HCT116 (cell line): ENCODE results near the gene MYO5C.

Source experiments
- ATF3 ChIP-seq: IDR thresholded peaks from 2 replicates; pipeline ENCODE4 v1.6.1; 2012
- CEBPB ChIP-seq: IDR thresholded peaks from 2 replicates; pipeline ENCODE4 v1.6.1; 2012; ENCODE audit warnings: low read depth
- CTCF ChIP-seq, 3 experiments: fragments of 200-600 bp in 1 of 3; sonication (generic) in 1 of 3; IDR thresholded peaks in 2 of 3; conservative IDR thresholded peaks in 1 of 3; 2 replicates each; pipeline ENCODE4 v1.5.1; 2012 to 2017; ENCODE audit warnings: low read depth in 2 of 3, low read length in 2 of 3, antibody characterized with exemption in 1 of 3, borderline replicate concordance in 1 of 3, control low read depth in 1 of 3, mild to moderate bottlenecking in 1 of 3, mixed read lengths in 1 of 3, mixed run types in 1 of 3, moderate library complexity in 1 of 3; ENCODE audit not compliant: insufficient read depth in 1 of 3
- EGR1 ChIP-seq: IDR thresholded peaks from 2 replicates; pipeline ENCODE4 v1.6.1; 2012; ENCODE audit warnings: low read depth
- EZH2phosphoT487 ChIP-seq: fragments of 200-600 bp; IDR thresholded peaks from 2 replicates; pipeline ENCODE4 v1.6.1; 2018; ENCODE audit warnings: antibody characterized with exemption, borderline replicate concordance
- JUND ChIP-seq: IDR thresholded peaks from 2 replicates; pipeline ENCODE4 v1.6.1; 2012
- RAD21 ChIP-seq: IDR thresholded peaks from 2 replicates; pipeline ENCODE4 v1.6.1; 2012; ENCODE audit warnings: low read depth, mild to moderate bottlenecking
- SIN3A ChIP-seq: IDR thresholded peaks from 2 replicates; pipeline ENCODE4 v1.6.1; 2012; ENCODE audit warnings: low read depth

GRCh38 chr15:52199271-52199670 lies 96.3 kb downstream of the MYO5C start:
- TF ChIP-seq EZH2phosphoT487 (no peak), CTCF (IDR thresholded peaks at IDR 0.05 in 2 of 3, conservative IDR thresholded peaks at IDR 0.05 in 1 of 3; ENCODE audit: borderline replicate concordance in 1 of 3, insufficient read depth in 1 of 3, low read depth in 2 of 3, low read length in 2 of 3) (no peak), SIN3A (no peak), ATF3 (no peak), CEBPB (no peak), RAD21 (no peak), JUND (no peak), EGR1 (no peak)
